Transverse colon (tissue), 1 donor: Measurements from ENCODE around the gene POLDIP3.
"Not testable (repeated sequence)": the region's sequence is repeated elsewhere in the genome, so short reads cannot be mapped to it uniquely, and the experiment has no call there.

Experiments
- EP300 ChIP-seq: sonication (generic); formaldehyde crosslinking; IDR thresholded peaks from one replicate; pipeline ENCODE4 v1.6.1; 2017; ENCODE audit warnings: antibody characterized with exemption, low read depth
- POLR2A ChIP-seq: fragments of 450-650 bp; IDR thresholded peaks from one replicate; pipeline ENCODE4 v1.6.1; 2016; ENCODE audit warnings: antibody characterized with exemption, mild to moderate bottlenecking, moderate library complexity

DNA sequence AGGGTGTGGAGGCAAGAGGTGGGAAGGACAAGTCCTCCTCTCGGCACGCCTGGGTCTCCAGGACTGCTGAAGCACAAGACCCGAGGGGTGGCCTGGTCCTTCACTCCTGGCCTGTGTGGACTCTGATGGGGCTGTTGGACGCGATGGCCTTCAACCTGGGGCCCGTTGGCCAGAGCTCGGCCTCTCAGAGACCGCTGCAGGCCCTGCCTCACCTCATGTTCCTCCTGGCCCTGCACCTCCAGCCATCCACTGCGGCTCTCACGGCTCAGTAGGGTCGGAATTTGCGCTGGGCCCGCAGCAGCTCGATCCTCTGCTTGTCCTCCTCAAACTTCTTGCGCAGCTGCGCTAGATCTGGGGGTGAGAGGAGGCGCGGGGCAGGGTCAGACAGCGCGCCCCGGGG, 40.2 kb downstream of the POLDIP3 start:
- TF ChIP-seq POLR2A, EP300: not testable (repeated sequence)
